Small intestine (tissue), 7 donors: ENCODE measurements around the gene LYPD6B. TPM values are rescaled to one million over a fixed set of nuclear protein-coding genes. Genes with fewer than 3 reads are reported as not detected.

ENCODE experiments used
- DNase-seq, 2 donors: peaks; one replicate each; pipeline versions ENCODE4 v3.0.0 to v3.0.0-alpha.2; 2013
- FAIRE-seq: peaks from 2 replicates; lab custom pipeline; 2012; peaks lifted over from hg19 to GRCh38; lab: Jason Lieb, UNC
- H3K27ac ChIP-seq, 3 donors: one replicate each; pipeline ENCODE4 v1.5.1; 2013; ENCODE audit warnings: low read length in 2 of 3, mild to moderate bottlenecking in 2 of 3, control low read depth in 1 of 3, inconsistent platforms in 1 of 3, low read depth in 1 of 3, moderate library complexity in 1 of 3
- H3K27me3 ChIP-seq, 3 donors: one replicate each; pipeline ENCODE4 v1.6.1; 2013; ENCODE audit warnings: low read length in 3 of 3, inconsistent platforms in 1 of 3; ENCODE audit not compliant: control insufficient read depth in 3 of 3, insufficient read depth in 3 of 3
- H3K36me3 ChIP-seq, 3 donors: one replicate each; pipeline ENCODE4 v1.6.1; 2013; ENCODE audit warnings: low read length in 3 of 3, inconsistent platforms in 1 of 3, low read depth in 1 of 3, mild to moderate bottlenecking in 1 of 3, moderate library complexity in 1 of 3; ENCODE audit not compliant: control insufficient read depth in 3 of 3, insufficient read depth in 2 of 3
- H3K4me1 ChIP-seq, 3 donors: one replicate each; pipeline ENCODE4 v1.6.1; 2013; ENCODE audit warnings: low read length in 2 of 3, inconsistent platforms in 1 of 3, low read depth in 1 of 3, mild to moderate bottlenecking in 1 of 3, moderate library complexity in 1 of 3; ENCODE audit not compliant: control insufficient read depth in 3 of 3, insufficient read depth in 2 of 3
- H3K4me3 ChIP-seq, 3 donors: one replicate each; pipeline ENCODE4 v1.5.1; 2013; ENCODE audit warnings: low read length in 3 of 3, control low read depth in 1 of 3, inconsistent platforms in 1 of 3, low read depth in 1 of 3, mild to moderate bottlenecking in 1 of 3, moderate library complexity in 1 of 3
- H3K9me3 ChIP-seq, 2 donors: one replicate each; pipeline ENCODE4 v1.6.1; 2013; ENCODE audit warnings: low read depth in 1 of 2, low read length in 1 of 2; ENCODE audit not compliant: control insufficient read depth in 2 of 2, insufficient read depth in 1 of 2
- WGBS, 3 donors: extraction: QIAGEN DNeasy Blood & Tissue Kit; methylation state at CpG; one replicate each; pipeline ENCODE4 v1.1.7; 2013; 5-methylcytosine and 5-hydroxymethylcytosine counted together
- polyA plus RNA-seq, 4 donors: library from polyadenylated mRNA; stranded (reverse) in 3 of 4; unstranded in 1 of 4; fragments of 200-250 nt in 3 of 4; fragments of 120-200 nt in 1 of 4; gene quantifications; one replicate each; pipeline versions ENCODE4 v1.2.1 to v1.2.3, GENCODE V29; 2013
- donor health status: healthy with polysubstance abuse.
- donor health status: control.
- donor health status: control.
- donor health status: Bipolar disorder and iron deficiency.
- donor health status: healthy.

LYPD6B gene
- polyA plus RNA-seq, 4 donors: 1.3 to 28.0 (median 7.8) TPM

DNA sequence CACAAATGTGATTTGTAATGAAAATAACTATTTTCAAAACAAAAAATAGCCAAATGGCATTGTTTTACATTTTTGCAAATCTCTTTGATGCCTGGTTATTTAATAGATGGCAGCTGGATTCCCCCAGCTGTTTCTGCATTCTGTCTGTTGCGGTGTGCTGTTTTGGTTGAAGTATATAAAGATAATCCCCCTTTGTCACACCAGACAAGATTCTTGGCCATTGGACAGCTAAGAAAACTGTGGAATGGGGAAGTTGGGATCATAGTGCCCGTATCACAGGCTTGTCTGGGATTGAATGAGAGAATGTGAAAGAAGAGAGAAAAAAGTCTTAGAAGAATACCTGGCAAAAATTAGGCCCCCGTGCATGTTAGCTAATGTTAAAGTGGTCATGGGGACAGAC lies 19.5 kb upstream of the LYPD6B start:
- DNase-seq (no peak), FAIRE-seq (no peak)
- Histone ChIP-seq H3K36me3 (no peaks in the 10 kb centered on the region), H3K4me1 (peaks cover 0 to 12% (median 2%) of the 10 kb centered on the region in 3 donors), H3K9me3 (no peaks in the 10 kb centered on the region), H3K4me3 (no peak overlapping the region), H3K27ac (no peak overlapping the region), H3K27me3 (no peaks in the 10 kb centered on the region)
- WGBS, 3 donors: 72 to 75% (median 74%) methylated on average over 3 of the region's 3 CpGs

DNA sequence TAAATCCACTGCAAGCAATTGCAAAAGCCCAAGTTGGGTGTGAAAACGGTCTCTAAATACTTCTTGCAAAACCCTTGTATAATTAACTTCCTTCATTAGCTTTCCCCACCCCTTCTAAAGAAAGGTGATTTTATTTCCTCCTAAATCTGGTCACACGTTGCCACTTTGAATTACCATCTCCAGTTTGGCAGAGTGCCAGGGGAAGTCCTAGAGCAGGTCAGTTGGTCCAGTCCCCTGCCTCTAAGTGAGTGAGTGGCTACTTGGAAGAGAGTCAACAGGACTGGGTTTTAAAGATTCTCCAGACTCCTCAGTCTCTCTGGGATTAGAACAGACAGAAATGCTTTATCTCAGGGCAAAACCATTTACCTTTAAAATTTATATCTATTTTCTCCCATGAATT lies 18.7 kb upstream of the LYPD6B start:
- H3K27me3 ChIP-seq: no peaks in the 10 kb centered on the region
- peak overlapping the region in 1 of 3 donors; percentile 34 for H3K27ac ChIP-seq
- no peak overlapping the region for H3K4me3 ChIP-seq
- DNase-seq (peak in 1 of 2 donors; percentile 18), FAIRE-seq (no peak)
- H3K36me3 ChIP-seq: no peaks in the 10 kb centered on the region
- WGBS, 3 donors: 19 to 35% (median 27%) methylated on average over 2 of the region's 2 CpGs
- peaks cover 0 to 12% (median 2%) of the 10 kb centered on the region in 3 donors for H3K4me1 ChIP-seq
- H3K9me3 ChIP-seq: no peaks in the 10 kb centered on the region

DNA sequence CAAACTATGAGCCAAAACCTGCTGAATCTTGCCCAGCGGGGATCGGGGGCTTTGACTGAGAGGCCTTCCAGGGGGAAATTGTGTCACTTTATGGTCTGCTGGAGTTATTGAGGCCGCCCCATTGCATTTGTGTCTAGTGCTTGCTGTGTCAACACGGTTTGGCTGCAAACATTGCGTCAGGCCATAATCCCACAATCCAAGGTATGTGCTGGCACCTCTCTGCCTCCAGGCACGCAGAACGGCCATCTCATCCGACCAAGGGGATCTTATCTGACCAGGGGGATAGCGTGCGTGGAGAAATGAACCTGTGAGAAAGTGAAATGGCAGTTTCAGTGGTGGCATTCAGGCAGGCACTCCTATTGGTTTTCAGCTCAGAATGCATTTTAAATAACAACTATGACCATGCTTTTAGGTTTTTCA lies 18.1 kb upstream of the LYPD6B start:
- peaks cover 0 to 12% (median 2%) of the 10 kb centered on the region in 3 donors for H3K4me1 ChIP-seq
- no peak overlapping the region for H3K4me3 ChIP-seq
- H3K36me3 ChIP-seq: no peaks in the 10 kb centered on the region
- H3K27ac ChIP-seq: peak overlapping the region in 1 of 3 donors; percentile 34
- WGBS, 3 donors: 81 to 85% (median 82%) methylated on average over 10 of the region's 10 CpGs
- no peaks in the 10 kb centered on the region for H3K9me3 ChIP-seq
- no peaks in the 10 kb centered on the region for H3K27me3 ChIP-seq
- DNase-seq (peak in 1 of 2 donors; percentile 80), FAIRE-seq (no peak)

DNA sequence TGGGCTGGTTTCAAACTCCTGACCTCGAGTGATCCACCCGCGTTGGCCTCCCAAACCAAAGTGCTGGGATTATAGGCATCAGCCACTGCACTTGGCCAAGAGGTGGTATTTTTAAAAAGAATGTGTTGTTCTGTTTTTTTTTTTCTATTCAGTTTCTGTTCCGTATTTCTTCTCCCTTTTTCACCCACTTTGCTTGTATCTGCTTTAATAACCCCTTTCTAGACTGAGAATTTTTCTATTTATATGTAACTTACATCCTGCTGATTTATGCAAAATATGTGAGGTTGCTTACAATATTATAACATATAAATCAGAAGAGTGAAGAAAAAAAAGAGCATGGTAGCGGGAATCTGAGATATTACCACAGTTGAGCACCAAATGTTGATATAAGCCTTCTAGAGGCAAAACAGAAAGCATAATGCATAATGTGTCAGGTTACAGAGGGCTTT lies 17.2 kb upstream of the LYPD6B start:
- H3K27ac ChIP-seq: no peak overlapping the region
- WGBS, 3 donors: 83 to 89% (median 86%) methylated on average over 5 of the region's 5 CpGs
- H3K36me3 ChIP-seq: no peaks in the 10 kb centered on the region
- FAIRE-seq (no peak), DNase-seq (no peak)
- H3K27me3 ChIP-seq: no peaks in the 10 kb centered on the region
- H3K4me1 ChIP-seq: peaks cover 0 to 12% (median 2%) of the 10 kb centered on the region in 3 donors
- no peak overlapping the region for H3K4me3 ChIP-seq
- no peaks in the 10 kb centered on the region for H3K9me3 ChIP-seq

DNA sequence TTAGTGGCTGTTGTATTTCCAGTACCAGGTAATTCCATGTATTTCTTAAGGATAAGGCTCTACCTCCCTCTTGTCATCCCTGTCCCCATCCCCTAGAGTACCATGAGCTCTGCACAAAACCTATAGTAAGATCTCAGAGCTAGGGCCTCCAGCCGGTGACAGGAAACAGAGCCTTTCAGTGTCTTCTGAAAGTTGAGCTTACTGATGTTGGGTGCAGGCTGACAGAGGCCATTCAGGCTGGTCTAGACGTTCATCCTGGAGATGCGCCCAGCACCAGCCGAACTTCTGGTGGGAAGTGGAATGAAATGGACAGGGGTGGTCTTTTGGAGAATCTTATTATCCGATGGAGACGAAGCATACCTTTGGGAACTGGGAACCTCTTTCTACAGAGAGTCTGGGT lies 16.7 kb upstream of the LYPD6B start:
- no peaks in the 10 kb centered on the region for H3K27me3 ChIP-seq
- no peaks in the 10 kb centered on the region for H3K36me3 ChIP-seq
- no peaks in the 10 kb centered on the region for H3K9me3 ChIP-seq
- WGBS, 3 donors: 85 to 90% (median 88%) methylated on average over 6 of the region's 6 CpGs
- FAIRE-seq (no peak), DNase-seq (no peak)
- H3K27ac ChIP-seq: no peak overlapping the region
- no peak overlapping the region for H3K4me3 ChIP-seq
- H3K4me1 ChIP-seq: peaks cover 0 to 12% (median 2%) of the 10 kb centered on the region in 3 donors

DNA sequence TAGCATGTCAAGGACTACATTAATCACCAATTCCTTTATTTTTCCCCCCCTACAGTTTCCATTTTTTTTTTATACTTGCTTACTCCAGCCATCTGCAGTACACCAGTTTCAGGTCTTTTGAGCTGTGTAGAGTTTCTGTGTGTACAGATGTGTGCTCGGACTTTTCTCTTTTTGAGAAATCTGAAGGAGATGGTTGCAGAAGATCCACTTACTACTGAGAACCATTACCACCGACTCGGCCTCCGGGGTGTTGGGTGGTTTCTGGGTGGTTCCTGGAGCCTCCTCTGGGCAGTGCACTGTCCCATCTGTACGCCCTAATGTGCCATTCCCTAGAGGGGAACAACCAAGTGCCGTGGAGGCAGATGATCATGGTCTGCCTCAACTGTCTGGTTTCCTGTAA lies 15.4 kb upstream of the LYPD6B start:
- Histone ChIP-seq H3K9me3 (no peaks in the 10 kb centered on the region), H3K27ac (no peak overlapping the region), H3K4me1 (peaks cover 0 to 12% (median 2%) of the 10 kb centered on the region in 3 donors), H3K27me3 (no peaks in the 10 kb centered on the region), H3K36me3 (no peaks in the 10 kb centered on the region), H3K4me3 (no peak overlapping the region)
- no peak for DNase-seq
- FAIRE-seq: no peak
- WGBS, 3 donors: 89 to 96% (median 90%) methylated on average over 6 of the region's 6 CpGs

DNA sequence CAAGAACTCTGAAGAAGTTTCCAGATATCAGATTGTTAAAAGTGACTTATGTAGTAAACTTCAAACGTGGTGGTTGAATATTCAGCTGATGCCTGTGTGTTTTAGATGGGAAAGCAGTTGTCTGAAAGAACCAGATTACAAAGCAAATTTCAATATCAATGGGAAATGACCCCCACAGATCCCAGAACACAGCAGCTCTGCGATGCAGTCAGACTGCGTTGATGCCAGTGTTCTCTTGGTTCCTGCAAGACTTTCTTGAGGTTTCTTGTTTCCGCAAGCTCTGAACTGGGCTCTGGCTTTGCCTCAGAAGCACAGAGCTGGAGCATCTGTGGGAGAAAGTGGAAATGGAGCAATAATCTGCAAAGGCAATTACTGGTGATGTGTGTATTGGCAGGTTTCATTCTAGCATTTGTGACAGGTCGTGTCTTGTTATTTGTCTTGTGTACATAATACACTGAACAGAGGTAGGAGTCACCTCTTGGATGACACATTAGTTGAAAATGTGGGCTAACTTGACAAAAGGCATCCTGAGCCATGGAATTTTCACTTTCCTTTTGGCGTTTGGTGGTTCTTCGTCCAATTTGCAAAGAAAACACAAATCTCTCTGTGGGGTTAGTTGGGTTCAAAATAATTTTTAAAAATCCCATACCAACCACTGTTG lies 10.8 kb upstream of the LYPD6B start:
- no peaks in the 10 kb centered on the region for H3K9me3 ChIP-seq
- WGBS, 3 donors: 72 to 77% (median 75%) methylated on average over 7 of the region's 7 CpGs
- H3K27ac ChIP-seq: no peak overlapping the region
- H3K4me3 ChIP-seq: no peak overlapping the region
- H3K4me1 ChIP-seq: no peaks in the 10 kb centered on the region
- FAIRE-seq (no peak), DNase-seq (no peak)
- H3K27me3 ChIP-seq: no peaks in the 10 kb centered on the region
- no peaks in the 10 kb centered on the region for H3K36me3 ChIP-seq

DNA sequence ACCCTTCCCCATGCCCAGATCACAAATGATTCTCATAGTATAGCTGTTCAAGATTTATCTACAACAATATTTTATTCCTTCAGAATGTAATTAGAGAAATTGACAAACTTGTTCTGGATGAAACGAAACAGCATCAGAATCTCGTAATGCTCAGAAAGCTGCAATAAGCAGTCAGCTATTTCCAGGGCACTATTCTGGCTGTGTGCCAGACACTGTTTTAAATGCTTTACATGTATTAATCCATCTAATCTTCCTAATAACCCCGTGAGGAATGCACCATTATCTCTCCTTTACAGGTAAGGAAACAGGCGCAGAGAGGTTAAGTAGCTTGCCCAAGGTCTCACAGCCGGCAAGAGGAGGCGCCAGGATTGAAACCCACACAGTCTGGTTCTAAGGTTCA lies 10.1 kb upstream of the LYPD6B start:
- 71 to 76% (median 71%) methylated on average over 6 of the region's 6 CpGs for WGBS, 3 donors
- FAIRE-seq (no peak), DNase-seq (no peak)
- H3K4me1 ChIP-seq: no peaks in the 10 kb centered on the region
- no peaks in the 10 kb centered on the region for H3K36me3 ChIP-seq
- no peak overlapping the region for H3K4me3 ChIP-seq
- no peak overlapping the region for H3K27ac ChIP-seq
- H3K27me3 ChIP-seq: no peaks in the 10 kb centered on the region
- H3K9me3 ChIP-seq: no peaks in the 10 kb centered on the region

DNA sequence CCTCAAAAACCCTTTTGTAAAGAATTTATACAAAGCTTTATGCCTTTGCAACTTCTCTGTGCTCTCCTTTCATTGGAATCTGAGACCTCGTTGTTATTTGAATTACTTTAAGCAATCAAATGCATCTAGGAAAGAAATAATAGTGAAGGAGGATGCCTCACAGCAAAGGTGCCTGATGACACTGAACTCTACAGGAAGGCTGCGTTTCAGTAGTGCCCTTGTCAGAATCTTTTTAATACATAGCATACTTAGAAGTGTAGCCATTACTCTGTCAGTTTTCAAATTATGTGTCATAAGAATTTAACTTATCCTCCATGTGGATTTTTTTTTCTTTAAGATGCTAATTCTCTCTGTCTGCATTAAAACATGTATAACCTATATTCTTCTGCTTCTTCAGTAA lies 9.6 kb upstream of the LYPD6B start:
- 65 to 74% (median 69%) methylated on average over 2 of the region's 2 CpGs for WGBS, 3 donors

More for the DNA sequence above, 9.6 kb upstream of the LYPD6B start:
- Histone ChIP-seq H3K27ac (no peak overlapping the region), H3K27me3 (no peaks in the 10 kb centered on the region), H3K36me3 (no peaks in the 10 kb centered on the region), H3K4me1 (peaks cover 0 to 3% (median 0%) of the 10 kb centered on the region in 3 donors), H3K4me3 (no peak overlapping the region), H3K9me3 (no peaks in the 10 kb centered on the region)
- DNase-seq (no peak), FAIRE-seq (no peak)
